ENCODE measurements around the gene CSNK1A1. TPM values are rescaled to one million over a fixed set of nuclear protein-coding genes. Genes with fewer than 3 reads are reported as not detected.

Gene CSNK1A1
- total RNA-seq, 1 experiment from 2014 or later: 263 TPM

DNA sequence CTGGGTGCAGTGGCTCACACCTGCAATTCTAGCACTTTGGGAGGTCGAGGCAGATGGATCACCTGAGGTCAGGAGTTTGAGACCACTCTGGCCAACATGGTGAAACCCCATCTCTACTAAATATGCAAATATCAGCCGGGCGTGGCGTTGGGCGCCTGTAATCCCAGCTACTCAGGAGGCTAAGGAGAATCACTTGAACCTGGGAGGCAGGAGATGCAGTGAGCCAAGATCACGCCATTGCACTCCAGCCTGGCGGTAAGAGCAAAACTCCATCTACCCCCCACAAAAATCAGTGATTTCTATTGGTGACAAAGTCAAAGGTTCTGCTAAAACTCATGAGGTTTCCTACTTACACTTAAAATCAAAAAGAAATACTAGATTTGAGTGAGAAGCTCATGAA, 18.8 kb downstream of the CSNK1A1 start:
- Histone ChIP-seq H3K9me2 (ENCODE audit: insufficient read depth) (no peaks in the 10 kb centered on the region), H3K4me2 (ENCODE audit: low read length) (no peak overlapping the region), H3K9me3 (ENCODE audit: control insufficient read depth in 1 of 2, insufficient read depth in 1 of 2, low read depth in 1 of 2, low read length in 2 of 2) (no peaks in the 10 kb centered on the region), H3K9ac (ENCODE audit: low read length) (no peak overlapping the region), H3K4me3 (replicated peaks in 1 of 2; ENCODE audit: low read depth in 1 of 2, low read length in 2 of 2) (no peak overlapping the region), H3K79me2 (ENCODE audit: insufficient read depth, low read length) (peaks cover 100% of the 10 kb centered on the region), H3K27me3 (ENCODE audit: insufficient read depth, low read length) (no peaks in the 10 kb centered on the region), H3K36me3 (ENCODE audit: control insufficient read depth in 1 of 2, insufficient read depth in 2 of 2, low read length in 2 of 2) (peaks cover 3 to 23% of the 10 kb centered on the region in 2 experiments; a peak in 3 of 4 replicates), H3K27ac (ENCODE audit: low read depth, low read length) (no peak overlapping the region), H2AFZ (ENCODE audit: low read depth, low read length, poor library complexity, severe bottlenecking) (no peak overlapping the region), H4K20me1 (ENCODE audit: insufficient read depth) (peaks cover 57% of the 10 kb centered on the region), H3K4me1 (ENCODE audit: control insufficient read depth in 1 of 2, insufficient read depth in 2 of 2, low read length in 2 of 2) (peaks cover 4 to 39% of the 10 kb centered on the region in 2 experiments)
- BruUV-seq (replicated peaks): no TSS peak
- ATAC-seq: no peak
- TF ChIP-seq POLR2A (IDR thresholded peaks at IDR 0.05; ENCODE audit: borderline replicate concordance, extremely low read depth, insufficient read depth, insufficient read length) (no peak), ZNF274 (IDR thresholded peaks at IDR 0.05; ENCODE audit: low read depth, low read length) (no peak), SRF (IDR thresholded peaks at IDR 0.05; ENCODE audit: low read depth) (no peak), SP1 (IDR thresholded peaks at IDR 0.05; ENCODE audit: low read depth) (no peak), JUND (IDR thresholded peaks at IDR 0.05) (no peak), RAD21 (IDR thresholded peaks at IDR 0.05; ENCODE audit: low read depth) (no peak), SIN3A (IDR thresholded peaks at IDR 0.05; ENCODE audit: low read depth) (no peak), ZFX (IDR thresholded peaks at IDR 0.05) (no peak), POLR2AphosphoS5 (IDR thresholded peaks at IDR 0.05; ENCODE audit: low read depth, low read length) (no peak), ELF1 (IDR thresholded peaks at IDR 0.05; ENCODE audit: borderline replicate concordance, low read depth) (no peak), EZH2phosphoT487 (IDR thresholded peaks at IDR 0.05; ENCODE audit: borderline replicate concordance) (no peak), TCF7L2 (IDR thresholded peaks at IDR 0.05; ENCODE audit: borderline replicate concordance, extremely low read depth, insufficient read depth, insufficient read length) (no peak)
- TF ChIP-seq, protein P1, sequence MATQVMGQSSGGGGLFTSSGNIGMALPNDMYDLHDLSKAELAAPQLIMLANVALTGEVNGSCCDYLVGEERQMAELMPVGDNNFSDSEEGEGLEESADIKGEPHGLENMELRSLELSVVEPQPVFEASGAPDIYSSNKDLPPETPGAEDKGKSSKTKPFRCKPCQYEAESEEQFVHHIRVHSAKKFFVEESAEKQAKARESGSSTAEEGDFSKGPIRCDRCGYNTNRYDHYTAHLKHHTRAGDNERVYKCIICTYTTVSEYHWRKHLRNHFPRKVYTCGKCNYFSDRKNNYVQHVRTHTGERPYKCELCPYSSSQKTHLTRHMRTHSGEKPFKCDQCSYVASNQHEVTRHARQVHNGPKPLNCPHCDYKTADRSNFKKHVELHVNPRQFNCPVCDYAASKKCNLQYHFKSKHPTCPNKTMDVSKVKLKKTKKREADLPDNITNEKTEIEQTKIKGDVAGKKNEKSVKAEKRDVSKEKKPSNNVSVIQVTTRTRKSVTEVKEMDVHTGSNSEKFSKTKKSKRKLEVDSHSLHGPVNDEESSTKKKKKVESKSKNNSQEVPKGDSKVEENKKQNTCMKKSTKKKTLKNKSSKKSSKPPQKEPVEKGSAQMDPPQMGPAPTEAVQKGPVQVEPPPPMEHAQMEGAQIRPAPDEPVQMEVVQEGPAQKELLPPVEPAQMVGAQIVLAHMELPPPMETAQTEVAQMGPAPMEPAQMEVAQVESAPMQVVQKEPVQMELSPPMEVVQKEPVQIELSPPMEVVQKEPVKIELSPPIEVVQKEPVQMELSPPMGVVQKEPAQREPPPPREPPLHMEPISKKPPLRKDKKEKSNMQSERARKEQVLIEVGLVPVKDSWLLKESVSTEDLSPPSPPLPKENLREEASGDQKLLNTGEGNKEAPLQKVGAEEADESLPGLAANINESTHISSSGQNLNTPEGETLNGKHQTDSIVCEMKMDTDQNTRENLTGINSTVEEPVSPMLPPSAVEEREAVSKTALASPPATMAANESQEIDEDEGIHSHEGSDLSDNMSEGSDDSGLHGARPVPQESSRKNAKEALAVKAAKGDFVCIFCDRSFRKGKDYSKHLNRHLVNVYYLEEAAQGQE (IDR thresholded peaks at IDR 0.05; ENCODE audit: low read depth): no peak
- TF ChIP-seq, protein P2, sequence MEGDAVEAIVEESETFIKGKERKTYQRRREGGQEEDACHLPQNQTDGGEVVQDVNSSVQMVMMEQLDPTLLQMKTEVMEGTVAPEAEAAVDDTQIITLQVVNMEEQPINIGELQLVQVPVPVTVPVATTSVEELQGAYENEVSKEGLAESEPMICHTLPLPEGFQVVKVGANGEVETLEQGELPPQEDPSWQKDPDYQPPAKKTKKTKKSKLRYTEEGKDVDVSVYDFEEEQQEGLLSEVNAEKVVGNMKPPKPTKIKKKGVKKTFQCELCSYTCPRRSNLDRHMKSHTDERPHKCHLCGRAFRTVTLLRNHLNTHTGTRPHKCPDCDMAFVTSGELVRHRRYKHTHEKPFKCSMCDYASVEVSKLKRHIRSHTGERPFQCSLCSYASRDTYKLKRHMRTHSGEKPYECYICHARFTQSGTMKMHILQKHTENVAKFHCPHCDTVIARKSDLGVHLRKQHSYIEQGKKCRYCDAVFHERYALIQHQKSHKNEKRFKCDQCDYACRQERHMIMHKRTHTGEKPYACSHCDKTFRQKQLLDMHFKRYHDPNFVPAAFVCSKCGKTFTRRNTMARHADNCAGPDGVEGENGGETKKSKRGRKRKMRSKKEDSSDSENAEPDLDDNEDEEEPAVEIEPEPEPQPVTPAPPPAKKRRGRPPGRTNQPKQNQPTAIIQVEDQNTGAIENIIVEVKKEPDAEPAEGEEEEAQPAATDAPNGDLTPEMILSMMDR (IDR thresholded peaks at IDR 0.05 in 2 of 3, conservative IDR thresholded peaks at IDR 0.05 in 1 of 3; ENCODE audit: borderline replicate concordance in 1 of 3, insufficient read depth in 1 of 3, low read depth in 2 of 3, low read length in 2 of 3): no peak
- TF ChIP-seq, protein P3, sequence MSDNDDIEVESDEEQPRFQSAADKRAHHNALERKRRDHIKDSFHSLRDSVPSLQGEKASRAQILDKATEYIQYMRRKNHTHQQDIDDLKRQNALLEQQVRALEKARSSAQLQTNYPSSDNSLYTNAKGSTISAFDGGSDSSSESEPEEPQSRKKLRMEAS (IDR thresholded peaks at IDR 0.05): no peak
- CTCF ChIA-PET: no interaction called here
- no peak for DNase-seq (ENCODE audit: low read depth, low spot score)
- POLR2A ChIA-PET: no interaction called here
- RAD21 ChIA-PET (ENCODE audit: low non-redundant PET in 1 of 2, low total read pairs in 2 of 2, uncharacterized antibody in 2 of 2, unreplicated experiment in 2 of 2): no interaction called here
- intact Hi-C loops (cut with micrococcal nuclease): loop anchor here (5.0 kb wide), 1 partner anchor 35 kb away; no protein-coding TSS in a partner anchor
